ENCODE data around the gene TNNI3K. TPM values are rescaled to one million over a fixed set of nuclear protein-coding genes. Genes with fewer than 3 reads are reported as not detected.

TNNI3K gene
- total RNA-seq, 4 donors from 2014 or later, result 0.73 to 2.0 TPM; not detected in 2

DNA sequence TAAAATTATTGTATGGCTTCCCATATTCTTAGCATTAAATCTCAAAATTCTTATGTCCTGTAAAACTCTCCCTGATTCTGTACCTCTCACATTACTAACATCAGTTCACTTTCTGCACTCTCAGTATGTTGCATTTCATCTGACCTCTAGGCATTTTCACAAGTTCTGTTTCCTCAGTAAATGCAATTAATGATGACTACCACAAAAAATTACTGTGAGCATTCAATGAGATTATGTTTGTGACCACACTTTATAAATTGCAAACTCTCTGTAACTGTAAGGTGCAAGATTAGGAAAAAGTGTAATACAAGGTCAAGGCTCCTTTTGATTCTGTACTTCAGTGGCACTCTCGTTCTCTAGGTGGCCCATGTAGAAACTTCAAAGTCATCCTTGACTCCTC, 216.8 kb downstream of the TNNI3K start:
- TF ChIP-seq, protein P1, sequence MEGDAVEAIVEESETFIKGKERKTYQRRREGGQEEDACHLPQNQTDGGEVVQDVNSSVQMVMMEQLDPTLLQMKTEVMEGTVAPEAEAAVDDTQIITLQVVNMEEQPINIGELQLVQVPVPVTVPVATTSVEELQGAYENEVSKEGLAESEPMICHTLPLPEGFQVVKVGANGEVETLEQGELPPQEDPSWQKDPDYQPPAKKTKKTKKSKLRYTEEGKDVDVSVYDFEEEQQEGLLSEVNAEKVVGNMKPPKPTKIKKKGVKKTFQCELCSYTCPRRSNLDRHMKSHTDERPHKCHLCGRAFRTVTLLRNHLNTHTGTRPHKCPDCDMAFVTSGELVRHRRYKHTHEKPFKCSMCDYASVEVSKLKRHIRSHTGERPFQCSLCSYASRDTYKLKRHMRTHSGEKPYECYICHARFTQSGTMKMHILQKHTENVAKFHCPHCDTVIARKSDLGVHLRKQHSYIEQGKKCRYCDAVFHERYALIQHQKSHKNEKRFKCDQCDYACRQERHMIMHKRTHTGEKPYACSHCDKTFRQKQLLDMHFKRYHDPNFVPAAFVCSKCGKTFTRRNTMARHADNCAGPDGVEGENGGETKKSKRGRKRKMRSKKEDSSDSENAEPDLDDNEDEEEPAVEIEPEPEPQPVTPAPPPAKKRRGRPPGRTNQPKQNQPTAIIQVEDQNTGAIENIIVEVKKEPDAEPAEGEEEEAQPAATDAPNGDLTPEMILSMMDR (IDR thresholded peaks at IDR 0.05), result no peak
- TF ChIP-seq POLR2A (IDR thresholded peaks at IDR 0.05), result no peak
- H3K4me1 ChIP-seq, result no peaks in the 10 kb centered on the region
- H3K4me3 ChIP-seq (replicated peaks in 1 of 3), result no peak overlapping the region
- WGBS, 2 donors, result 80 to 84% methylated on average over 1 of the region's 1 CpG
- no peaks in the 10 kb centered on the region for H3K9me3 ChIP-seq
- no peaks in the 10 kb centered on the region for H3K27me3 ChIP-seq
- intact Hi-C loops (cut with DNase I), result no loop called here
- no peaks in the 10 kb centered on the region for H3K36me3 ChIP-seq
- DNase-seq, result no peak
- H3K27ac ChIP-seq, result no peak overlapping the region

- Histone ChIP-seq H3K4me3 (replicated peaks in 1 of 3) (no peak overlapping the region), H3K4me1 (no peaks in the 10 kb centered on the region), H3K27ac (no peak overlapping the region), H3K9me3 (no peaks in the 10 kb centered on the region), H3K36me3 (no peaks in the 10 kb centered on the region), H3K27me3 (no peaks in the 10 kb centered on the region)
- intact Hi-C loops (cut with DNase I), result no loop called here
- TF ChIP-seq, protein P1 (IDR thresholded peaks at IDR 0.05), result no peak
- no peak for TF ChIP-seq POLR2A (IDR thresholded peaks at IDR 0.05)
- DNase-seq, result no peak
- WGBS, 2 donors, result 86 to 89% methylated on average over 2 of the region's 2 CpGs
Measured at GRCh38 chr1:74453277-74453676, 218.1 kb downstream of the TNNI3K start.

GRCh38 chr1:74455390-74455789, 220.2 kb downstream of the TNNI3K start:
- Histone ChIP-seq H3K4me1 (no peaks in the 10 kb centered on the region), H3K27ac (no peak overlapping the region), H3K9me3 (no peaks in the 10 kb centered on the region), H3K4me3 (replicated peaks in 1 of 3) (no peak overlapping the region), H3K27me3 (no peaks in the 10 kb centered on the region), H3K36me3 (no peaks in the 10 kb centered on the region)
- no peak for DNase-seq
- TF ChIP-seq, protein P1 (IDR thresholded peaks at IDR 0.05), result no peak
- no peak for TF ChIP-seq POLR2A (IDR thresholded peaks at IDR 0.05)
- intact Hi-C loops (cut with DNase I), result no loop called here

- intact Hi-C loops (cut with DNase I), result no loop called here
- H3K4me1 ChIP-seq, result no peaks in the 10 kb centered on the region
- H3K27me3 ChIP-seq, result no peaks in the 10 kb centered on the region
- H3K9me3 ChIP-seq, result no peaks in the 10 kb centered on the region
- no peak for TF ChIP-seq POLR2A (IDR thresholded peaks at IDR 0.05)
- TF ChIP-seq, protein P1 (IDR thresholded peaks at IDR 0.05), result no peak
- no peak for DNase-seq
- 87 to 93% methylated on average over 2 of the region's 2 CpGs for WGBS, 2 donors
- no peaks in the 10 kb centered on the region for H3K36me3 ChIP-seq
- no peak overlapping the region for H3K4me3 ChIP-seq (replicated peaks in 1 of 3)
- H3K27ac ChIP-seq, result no peak overlapping the region
Measured at GRCh38 chr1:74457253-74457652, 222.1 kb downstream of the TNNI3K start.

GRCh38 chr1:74463333-74463988, 228.3 kb downstream of the TNNI3K start:
- DNase-seq, result no peak
- 75 to 78% methylated on average over 9 of the region's 9 CpGs for WGBS, 2 donors
- Histone ChIP-seq H3K36me3 (no peaks in the 10 kb centered on the region), H3K27me3 (no peaks in the 10 kb centered on the region), H3K27ac (no peak overlapping the region), H3K9me3 (no peaks in the 10 kb centered on the region), H3K4me3 (replicated peaks in 1 of 3) (no peak overlapping the region), H3K4me1 (no peaks in the 10 kb centered on the region)
- intact Hi-C loops (cut with DNase I), result no loop called here
- TF ChIP-seq POLR2A (IDR thresholded peaks at IDR 0.05), result no peak
- TF ChIP-seq, protein P1 (IDR thresholded peaks at IDR 0.05), result no peak

All from thyroid gland (tissue), 4 donors.